Activated CD8-positive, alpha-beta memory T cell treated with anti-CD3 and anti-CD28 coated beads, Interleukin-2, amount 50 U/mL, for 1 hour (primary cell): ENCODE results near the gene R3HDM4.

ENCODE experiments used
- DNase-seq: peaks from one replicate; pipeline ENCODE4 v3.0.0-alpha.2; 2020; ENCODE audit errors: extremely low read depth

The R3HDM4 gene

DNA sequence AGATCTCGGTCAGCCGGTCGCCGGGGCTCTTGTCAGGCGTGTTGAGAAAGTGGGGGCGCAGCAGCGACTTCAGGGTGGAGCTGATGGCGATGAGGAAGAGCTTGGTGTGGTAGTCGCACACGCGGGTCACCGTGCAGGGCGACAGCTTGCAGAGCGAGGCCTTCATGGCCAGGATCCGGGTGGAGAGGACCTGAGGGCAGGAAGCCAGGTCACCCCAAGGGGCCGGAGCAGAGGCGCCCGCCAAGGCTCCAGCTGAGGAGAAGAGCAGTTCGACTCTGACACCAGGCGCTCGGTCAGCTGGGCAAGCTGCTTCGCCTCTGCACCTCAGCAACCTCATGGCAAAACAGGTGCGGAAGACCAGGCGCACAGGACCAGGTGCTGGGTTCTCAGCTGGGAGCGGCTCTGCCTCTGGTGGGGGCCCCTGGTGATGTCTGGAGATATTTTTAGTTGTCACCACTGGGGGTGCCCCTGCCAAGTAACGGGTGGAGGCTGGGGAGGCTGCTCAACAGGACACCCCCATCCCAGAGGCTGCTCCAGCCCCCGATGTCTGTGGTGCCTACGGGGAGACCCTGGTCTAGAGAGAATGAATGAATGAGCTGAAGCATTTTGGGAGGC lies 37.6 kb downstream of the R3HDM4 start:
- DNase-seq = no peak

DNA sequence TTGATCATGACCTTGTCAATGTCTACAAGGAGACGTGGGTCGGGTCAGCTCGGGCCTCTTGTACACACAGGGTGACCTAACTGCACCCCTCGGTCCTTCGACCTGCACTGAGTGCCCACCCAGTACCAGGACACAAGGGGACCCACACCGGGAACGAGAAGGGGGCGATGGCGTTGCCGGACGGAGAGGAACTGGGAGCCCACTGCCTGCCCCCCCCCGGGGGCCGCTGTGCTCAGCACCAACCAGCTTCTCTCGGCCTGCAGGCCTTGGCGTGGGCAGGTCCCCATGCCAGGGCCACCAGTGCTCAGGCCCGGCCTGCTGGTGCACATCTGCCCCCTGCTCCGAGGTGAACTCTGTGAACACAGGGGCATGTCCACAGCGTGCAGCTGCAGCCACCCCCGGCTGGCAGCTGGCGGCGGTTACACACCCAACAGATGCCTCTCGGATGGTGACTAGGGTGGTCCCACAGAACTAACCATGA lies 39.4 kb downstream of the R3HDM4 start:
- no peak for DNase-seq

DNA sequence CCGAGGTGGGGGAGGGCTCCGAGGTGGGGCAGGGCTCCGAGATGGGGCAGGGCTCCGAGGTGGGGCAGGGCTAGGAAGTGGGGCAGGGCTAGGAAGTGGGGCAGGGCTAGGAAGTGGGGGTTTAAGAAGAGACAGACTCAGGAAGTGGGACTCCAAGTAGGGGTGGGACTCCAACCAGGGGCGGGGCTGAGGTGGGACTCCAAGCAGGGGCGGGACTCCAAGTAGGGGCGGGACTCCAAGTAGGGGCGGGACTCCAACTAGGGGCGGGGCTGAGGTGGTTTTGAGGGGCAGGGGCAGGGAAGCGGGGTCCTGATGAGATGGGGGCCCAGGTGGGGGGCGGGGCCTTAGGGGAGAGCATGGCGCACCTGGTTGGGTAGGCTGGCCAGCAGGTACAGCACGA lies 39.9 kb downstream of the R3HDM4 start:
- DNase-seq = peak; percentile 49

DNA sequence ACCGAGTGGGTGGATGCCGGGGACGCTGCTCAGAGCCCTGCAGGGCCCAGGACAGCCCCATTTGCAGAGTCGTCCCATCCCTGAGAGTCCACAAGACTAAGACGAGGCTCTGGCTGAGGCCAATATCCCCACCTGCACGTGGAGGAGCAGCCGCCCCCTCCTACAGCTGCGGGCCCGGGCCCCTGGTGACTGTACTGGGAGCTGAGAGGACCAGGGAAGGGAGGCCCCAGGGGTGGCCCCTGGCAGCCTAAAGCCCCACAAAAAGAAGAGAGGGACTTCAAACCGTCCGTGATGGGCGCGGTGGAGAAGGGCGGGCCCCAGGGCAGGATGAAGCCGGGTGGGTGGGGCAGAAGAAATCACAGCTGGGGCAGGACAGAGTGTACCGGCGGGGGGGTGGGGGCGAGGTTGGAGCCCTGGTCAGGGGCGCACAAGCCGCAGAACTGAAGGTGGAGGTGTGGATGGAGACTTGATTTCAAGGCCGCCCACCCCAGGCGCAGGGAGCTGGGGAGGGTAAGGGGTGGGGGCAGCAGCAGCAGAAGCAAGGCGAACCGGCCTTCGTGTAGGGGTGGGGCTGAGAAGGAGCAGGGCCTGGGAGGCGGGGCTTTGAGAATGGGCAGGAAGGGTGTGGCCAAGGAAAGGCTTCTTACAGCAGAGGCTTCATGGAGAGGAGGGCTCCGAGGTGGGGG lies 40.6 kb downstream of the R3HDM4 start:
- peak; percentile 66 for DNase-seq

DNA sequence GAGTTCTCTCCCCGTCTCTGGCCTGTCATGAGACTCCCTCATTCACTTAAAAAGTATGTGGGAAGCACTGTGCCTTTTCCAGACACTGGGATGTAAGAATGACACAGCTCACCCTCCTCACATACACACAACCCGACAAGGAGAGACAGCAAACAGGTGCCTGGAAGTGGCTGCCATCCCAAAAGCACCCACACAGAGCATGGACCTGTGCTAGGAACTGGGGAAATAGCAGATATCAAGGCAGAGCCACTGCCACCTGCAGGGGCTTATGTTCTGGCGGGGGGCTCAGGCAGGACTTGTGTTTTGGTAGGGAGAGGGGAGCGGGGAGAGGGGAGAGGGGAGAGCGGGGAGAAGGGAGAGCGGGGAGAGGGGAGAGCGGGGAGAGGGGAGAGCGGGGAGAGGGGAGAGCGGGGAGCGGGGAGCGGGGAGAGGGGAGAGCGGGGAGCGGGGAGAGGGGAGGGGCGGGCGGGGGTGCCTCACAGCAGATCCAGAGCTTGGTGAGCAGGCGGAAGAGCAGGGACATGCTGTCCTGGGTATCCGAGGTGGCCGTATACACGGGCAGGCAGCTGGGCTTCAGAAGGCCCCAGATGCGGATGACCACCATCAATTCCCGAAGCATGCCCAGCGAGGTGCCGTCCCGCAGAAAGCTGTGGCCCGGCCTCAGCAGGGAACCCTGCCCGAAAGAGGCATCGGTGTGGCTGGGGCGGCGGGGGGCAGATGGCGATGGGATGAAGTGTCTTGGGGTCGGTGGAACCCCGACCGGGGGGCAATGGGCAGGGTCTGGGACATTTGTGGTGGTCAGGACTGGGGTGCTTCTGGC lies 41.4 kb downstream of the R3HDM4 start:
- DNase-seq = no peak

DNA sequence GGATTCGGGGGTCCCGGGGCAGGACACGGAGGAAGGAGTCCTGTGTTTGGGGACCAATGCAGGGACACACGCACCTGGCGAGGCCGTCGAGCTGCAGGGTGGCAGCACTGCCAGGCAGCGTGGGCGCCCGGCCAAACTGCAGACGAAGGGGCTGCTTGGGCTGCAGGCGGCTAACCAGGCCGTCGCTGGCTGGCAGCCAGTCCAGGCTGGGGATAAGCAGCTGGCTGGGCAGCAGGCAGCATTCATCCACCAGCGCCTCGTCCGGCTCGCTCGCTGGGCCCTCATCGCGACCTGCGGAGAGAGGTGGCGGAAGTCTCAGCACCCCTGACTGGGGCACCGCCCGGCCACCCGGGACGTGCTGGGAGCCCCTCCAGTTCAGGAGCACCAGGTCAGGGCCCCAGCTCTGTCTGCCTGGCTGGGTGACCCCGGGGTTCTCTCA lies 42.0 kb downstream of the R3HDM4 start:
- no peak for DNase-seq

DNA sequence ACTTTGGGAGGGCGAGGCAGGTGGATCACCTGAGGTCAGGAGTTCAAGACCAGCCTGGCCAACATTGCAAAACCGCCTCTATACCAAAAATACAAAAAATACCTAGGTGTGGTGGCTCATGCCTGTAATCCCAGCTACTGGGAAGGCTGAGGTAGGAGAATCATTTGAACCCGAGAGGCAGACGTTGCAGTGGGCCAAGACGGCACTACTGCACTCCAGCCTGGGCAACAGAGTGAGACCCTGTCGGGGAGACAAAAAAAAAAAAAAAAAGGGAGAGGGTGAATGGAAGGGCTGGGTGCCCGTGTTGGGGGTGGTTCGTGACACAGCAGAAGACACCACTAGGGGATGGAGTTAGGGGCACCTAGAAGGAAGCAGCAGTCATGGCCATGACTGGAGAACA lies 42.7 kb downstream of the R3HDM4 start:
- DNase-seq = no peak

DNA sequence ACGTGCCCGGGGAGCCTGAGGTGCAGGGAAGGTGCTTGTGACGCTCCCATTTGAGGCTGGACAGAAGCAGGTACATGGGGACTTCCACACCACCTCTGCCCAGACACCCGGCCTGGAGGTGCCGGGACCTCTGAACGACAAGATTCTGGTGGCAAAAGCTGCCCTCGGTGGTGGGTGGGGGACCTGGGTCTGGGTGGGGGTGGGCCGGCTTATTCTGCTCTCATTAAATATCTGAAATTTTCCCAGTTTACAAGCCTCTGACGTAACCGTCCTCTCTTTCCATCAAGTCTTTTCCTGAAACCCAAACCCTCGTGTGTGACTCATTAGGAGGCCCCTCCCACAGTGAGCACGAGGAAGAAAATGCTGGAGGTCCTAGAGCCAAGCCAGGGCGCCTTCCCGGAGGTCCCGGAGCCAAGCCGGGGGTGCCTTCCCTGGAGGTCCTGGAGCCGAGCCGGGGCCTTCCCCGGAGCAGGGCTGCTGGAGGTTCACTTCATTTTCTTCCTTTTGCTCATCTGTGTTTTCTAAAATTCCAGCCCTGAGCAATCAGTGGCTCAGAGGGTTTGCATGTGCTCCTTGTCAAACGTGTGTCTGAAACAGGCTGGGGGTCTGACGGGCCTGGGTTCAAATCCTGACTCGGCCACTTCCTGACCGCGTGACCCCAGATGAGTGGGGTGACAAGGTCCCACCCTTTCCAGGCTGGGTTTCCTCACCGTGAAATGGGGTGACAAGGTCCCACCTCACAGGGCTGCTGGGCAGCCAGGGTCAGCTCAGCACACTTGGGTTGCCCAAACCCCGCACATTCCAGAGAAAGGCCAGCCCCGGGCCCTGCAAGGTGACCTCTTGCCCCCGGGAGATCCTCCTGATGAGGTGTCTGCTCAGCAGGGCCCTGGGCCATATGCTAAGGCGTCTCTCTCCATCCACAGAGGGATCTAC lies 43.5 kb downstream of the R3HDM4 start:
- no peak for DNase-seq

DNA sequence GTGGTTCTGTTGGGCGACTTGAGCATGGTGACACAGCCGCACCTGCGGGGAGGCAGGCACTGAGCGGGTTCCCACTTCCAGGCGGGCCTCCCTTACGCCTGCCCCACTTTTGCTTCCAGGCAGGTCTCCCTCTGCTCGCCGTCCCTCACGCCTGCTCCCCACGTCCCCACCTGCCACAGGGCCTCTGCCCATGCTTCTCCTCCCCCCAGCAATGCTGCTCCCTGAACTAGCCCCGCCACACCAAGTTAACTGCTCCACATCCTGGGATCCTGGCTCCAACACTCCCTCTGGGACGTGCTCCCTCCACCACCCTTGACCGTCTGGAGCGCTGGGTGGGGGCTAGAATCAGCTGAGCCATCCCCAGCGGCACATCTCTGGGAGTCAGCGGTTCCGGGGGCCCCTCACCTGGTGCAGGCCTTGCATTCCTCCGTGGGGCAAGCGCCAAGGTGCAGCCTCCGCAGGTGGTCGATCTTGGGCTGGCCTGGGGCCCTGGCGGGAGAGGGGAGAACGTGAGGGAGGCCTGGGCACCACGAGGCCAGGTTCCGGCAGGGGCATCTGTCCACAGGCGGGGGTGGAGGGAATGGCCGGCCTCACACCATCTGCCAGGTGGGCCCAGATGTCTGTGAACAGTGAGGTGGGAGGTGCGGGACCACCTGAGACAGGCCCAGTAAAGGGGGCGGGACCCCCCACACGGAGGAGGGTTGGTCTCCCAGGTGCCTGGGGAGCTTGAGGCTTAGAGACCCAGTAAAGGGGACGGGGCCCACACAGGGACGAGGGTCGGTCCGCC lies 44.4 kb downstream of the R3HDM4 start:
- DNase-seq = no peak

DNA sequence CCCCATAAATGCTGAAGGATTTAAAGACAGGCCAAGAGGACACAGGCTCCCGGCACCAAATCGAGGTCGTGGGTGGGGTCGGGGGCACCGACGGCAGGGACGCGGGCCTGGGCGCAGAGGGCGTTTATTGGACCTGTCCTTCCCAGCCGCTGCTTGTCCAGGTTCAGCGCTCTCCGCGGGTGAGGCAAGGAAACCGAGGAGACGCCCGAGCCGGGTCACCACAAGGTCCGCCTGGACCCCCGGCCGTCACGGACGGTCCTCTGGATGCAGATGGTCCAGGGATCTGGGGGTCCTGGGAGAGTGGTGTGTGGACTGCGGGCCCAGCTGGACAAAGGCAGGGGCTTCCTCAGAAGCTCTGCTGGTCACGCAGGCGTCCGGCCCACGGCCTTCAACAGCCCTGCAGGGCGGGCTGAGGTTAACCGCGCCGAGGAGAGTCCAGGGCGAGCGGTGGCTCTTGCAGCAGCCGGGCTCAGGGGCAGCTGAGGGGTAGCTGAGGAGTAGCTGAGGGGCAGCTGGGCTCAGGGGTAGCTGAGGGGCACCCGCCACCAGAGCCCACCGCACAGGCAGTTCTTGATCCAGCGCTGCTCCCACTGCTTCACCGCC lies 45.1 kb downstream of the R3HDM4 start:
- DNase-seq = no peak

DNA sequence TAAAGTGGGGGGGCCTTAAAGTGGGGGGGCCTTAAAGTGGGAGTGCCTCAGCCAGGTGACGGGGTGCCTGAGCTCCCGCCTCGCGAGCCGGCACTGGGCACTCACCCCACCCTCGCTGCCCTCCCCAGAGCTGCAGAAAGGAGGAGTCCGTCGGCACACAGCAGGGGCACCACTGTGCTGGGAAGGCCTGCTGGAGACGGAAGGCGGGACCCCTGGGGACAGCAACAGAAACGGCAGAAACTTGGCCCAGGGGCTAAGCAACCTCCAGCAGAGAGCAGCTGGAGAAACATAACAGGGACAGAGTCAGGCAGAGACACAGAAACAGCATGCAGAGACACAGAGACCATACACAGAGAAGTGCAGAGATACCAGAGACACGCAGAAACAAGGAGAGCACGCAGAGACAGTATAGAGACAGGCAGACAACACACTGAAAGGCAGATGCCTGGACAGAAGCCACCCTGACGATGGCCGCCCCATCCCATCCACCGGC lies 45.7 kb downstream of the R3HDM4 start:
- DNase-seq = no peak

DNA sequence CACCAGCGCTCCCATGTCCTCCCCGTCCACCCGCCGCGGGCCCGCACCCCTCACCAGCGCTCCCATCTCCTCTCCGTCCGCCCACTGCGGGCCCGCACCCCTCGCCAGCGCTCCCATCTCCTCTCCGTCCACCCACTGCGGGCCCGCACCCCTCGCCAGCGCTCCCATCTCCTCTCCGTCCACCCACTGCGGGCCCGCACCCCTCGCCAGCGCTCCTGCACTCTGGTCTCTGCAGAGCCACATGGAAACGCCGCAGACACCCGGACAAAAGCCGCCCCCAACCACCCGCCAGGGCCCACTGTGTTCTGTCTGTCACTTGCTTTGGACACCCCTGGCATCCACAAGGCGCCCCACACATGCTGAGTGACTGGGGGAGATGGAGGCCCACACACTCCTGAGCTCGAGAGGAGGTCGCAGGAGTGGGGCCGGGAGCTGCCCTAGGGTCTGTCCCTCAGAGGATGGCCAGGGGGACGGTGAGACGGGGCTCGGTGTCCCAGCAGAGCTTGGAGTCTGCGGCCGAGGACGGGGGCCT lies 46.2 kb downstream of the R3HDM4 start:
- DNase-seq = no peak

DNA sequence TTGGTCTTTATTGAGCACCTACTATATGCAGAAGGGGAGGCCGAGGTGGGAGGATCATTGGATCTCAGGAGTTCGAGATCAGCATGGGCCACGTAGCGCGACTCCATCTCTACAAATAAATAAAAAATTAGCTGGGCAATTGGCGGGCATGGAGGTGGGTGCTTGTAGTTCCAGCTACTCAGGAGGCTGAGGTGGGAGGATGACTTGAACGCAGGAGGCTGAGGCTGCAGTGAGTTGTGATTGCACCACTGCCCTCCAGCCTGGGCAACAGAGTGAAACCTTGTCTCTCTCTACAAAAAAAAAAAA lies 49.8 kb downstream of the R3HDM4 start:
- DNase-seq = no peak

DNA sequence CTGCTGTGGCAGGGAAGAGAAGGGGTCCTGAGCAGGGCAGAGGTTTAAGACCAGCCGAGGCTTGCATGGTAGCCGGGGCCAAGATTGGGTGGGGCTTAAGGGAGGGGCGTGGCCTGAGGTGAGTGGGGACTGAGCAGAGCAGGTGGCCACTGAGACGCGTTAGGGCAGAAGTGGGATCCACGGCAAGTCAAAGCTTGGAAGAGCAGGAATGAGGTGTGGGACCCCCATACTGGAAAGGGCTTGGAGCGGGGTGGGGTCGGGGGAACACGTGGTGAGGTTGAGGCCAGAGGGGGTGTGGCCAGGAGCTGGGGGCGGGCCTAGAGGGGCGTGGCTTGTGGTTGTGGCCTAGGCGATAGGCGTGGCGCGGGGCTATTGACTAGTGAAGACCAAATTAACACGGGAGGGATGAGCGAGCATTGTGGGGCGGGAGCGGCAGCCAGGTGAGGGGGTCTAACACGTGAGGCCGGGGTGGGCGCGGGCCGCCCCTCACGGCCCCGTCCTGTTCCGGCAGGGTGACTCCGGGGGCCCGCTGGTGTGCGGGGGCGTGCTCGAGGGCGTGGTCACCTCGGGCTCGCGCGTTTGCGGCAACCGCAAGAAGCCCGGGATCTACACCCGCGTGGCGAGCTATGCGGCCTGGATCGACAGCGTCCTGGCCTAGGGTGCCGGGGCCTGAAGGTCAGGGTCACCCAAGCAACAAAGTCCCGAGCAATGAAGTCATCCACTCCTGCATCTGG lies 50.3 kb downstream of the R3HDM4 start:
- DNase-seq = peak; percentile 37

DNA sequence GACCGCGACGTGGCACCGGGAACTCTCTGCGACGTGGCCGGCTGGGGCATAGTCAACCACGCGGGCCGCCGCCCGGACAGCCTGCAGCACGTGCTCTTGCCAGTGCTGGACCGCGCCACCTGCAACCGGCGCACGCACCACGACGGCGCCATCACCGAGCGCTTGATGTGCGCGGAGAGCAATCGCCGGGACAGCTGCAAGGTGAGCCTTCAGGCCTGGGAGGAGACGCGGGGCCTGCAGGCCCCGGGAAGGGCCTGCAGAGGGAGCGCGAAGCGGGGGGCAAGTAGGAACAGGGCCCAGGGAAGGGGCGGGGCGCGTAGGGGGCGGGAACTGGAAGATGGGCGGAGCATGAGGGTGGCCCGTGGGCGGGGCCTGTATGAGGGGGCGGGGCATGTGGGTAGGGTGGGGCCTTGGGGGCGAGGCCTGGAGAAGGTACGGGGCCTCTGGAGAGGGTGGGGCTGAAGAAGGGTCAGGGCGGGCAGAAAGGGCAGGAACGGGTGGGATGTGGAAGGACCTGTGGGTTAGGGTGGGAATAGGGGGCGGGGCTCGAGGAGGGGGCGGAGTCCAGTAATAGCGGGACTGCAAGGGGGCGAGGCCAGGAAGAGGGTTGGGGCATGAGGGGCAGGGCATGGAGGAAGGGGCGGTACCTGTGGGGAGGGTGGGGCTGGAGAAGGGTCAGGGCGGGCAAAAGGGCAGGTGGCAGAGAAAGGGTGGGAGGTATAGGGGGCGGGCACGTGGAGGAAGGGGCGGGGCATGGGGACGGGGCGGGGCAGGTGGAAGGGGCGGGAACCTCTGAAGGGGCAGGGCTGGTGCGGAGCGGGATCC lies 51.1 kb downstream of the R3HDM4 start:
- peak; percentile 36 for DNase-seq

DNA sequence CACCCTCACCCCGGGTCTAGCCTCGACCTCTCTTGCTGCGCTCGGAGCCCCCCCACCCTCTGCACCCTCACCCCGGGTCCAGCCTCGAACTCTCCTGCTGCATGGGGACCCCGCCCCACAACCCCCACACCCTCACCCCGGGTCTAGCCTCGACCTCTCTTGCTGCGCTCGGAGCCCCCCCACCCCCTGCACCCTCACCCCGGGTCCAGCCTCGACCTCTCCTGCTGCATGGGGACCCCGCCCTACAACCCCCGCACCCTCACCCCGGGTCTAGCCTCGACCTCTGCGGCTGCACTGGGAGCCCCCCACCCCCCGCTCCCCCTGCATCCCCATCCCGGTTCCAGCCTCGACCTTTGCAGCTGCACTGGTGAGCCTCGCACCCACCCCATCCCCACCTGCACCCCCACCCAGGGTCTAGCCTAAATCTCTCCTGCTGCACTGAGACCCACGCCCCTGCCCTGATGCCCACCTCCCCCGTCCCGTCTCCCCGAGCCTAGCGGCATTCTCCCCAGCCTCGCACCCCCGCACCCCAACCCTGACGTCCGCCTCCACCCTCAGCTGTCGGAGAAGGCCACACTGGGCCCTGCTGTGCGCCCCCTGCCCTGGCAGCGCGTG lies 51.8 kb downstream of the R3HDM4 start:
- DNase-seq = no peak

DNA sequence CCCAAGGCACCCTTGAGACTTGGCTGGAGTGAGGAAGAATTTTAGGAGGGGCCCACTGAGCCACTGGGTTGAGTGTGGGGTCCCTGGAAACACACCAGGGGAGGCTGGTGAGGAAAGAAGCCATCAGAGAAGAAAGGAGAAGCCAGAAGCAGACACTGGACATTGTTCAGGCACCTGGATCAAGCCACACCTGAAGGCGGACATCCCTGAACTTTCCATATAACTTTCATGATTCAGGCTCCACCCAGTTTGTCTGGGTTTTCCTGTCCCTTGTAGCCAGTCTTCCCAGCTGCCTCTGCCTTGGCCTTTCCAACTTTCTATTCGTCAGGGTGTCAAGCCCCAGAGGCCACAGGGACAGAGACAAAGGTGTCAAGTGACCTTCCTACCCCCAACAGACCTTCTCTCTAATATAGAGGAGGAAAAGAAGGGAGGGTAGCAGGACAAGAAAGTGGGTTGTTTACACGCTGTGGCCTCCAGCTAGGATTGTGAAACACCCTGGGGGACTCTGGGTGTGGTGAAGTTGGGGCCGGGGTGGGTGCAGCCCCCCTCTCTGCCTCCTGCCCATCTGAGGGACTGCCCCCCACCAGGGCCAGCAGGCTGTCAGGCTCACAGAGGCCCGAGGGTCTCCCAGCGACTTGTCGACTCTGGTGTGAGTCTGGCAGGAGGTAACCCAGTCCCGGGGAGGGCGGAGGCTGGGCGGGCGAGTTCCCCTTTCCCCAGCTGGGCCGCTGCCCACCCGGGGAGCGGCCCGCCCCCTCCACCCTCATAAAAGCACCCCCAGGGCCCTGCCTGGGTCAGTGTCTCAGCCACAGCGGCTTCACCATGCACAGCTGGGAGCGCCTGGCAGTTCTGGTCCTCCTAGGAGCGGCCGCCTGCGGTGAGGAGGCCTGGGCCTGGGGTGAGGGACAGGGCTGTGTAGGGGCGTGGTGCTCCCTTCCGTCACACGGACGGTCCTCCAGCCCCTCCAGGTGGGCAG lies 53.9 kb downstream of the R3HDM4 start, which contains the start of gene CFD:
TSS of gene CFD (plus strand) at position 797 of the 976 bp plus-strand sequence. CDS start at position 823, 26 bp downstream.
- no peak for DNase-seq
